MM.1S (cell line): Measurements from ENCODE around the gene BCL6.

Experiments used
- DNase-seq: peaks from one replicate; pipeline ENCODE4 v3.0.0-alpha.2; 2015
- H2AFZ ChIP-seq: fragments of 300-600 bp; sonication (generic); 2 replicates; pipeline ENCODE4 v1.6.0; 2016; ENCODE audit warnings: antibody characterized with exemption, low read length
- H3F3A ChIP-seq: fragments of 300-600 bp; sonication (generic); 2 replicates; pipeline ENCODE4 v1.6.1; 2016; ENCODE audit warnings: mild to moderate bottlenecking, antibody characterized with exemption, low read length, moderate library complexity, mixed read lengths; ENCODE audit not compliant: insufficient read depth
- H3K27ac ChIP-seq: fragments of 300-600 bp; sonication (generic); 2 replicates; pipeline ENCODE4 v1.5.1; 2016; ENCODE audit warnings: mild to moderate bottlenecking, low read length
- H3K27me3 ChIP-seq: fragments of 300-600 bp; sonication (generic); replicated peaks from 2 replicates; pipeline ENCODE4 v1.6.0; 2016; ENCODE audit warnings: low read length; ENCODE audit not compliant: insufficient read depth
- H3K36me3 ChIP-seq: fragments of 300-600 bp; sonication (generic); replicated peaks from 2 replicates; pipeline ENCODE4 v1.6.1; 2016; ENCODE audit warnings: mild to moderate bottlenecking, low read length, mixed read lengths; ENCODE audit not compliant: insufficient read depth
- H3K4me1 ChIP-seq: fragments of 300-600 bp; sonication (generic); 2 replicates; pipeline ENCODE4 v1.6.1; 2016; ENCODE audit warnings: low read length, mixed read lengths
- H3K4me2 ChIP-seq: fragments of 300-600 bp; sonication (generic); 2 replicates; pipeline ENCODE4 v1.6.0; 2016; ENCODE audit warnings: low read depth, low read length
- H3K4me3 ChIP-seq: fragments of 300-600 bp; sonication (generic); 2 replicates; pipeline ENCODE4 v1.5.1; 2016; ENCODE audit warnings: low read length, mixed read lengths
- H3K79me2 ChIP-seq: fragments of 300-600 bp; sonication (generic); 2 replicates; pipeline ENCODE4 v1.6.1; 2016; ENCODE audit warnings: mixed run types, low read length, mixed read lengths
- H3K9ac ChIP-seq: fragments of 300-600 bp; sonication (generic); 2 replicates; pipeline ENCODE4 v1.6.1; 2016; ENCODE audit warnings: low read length, mixed read lengths
- H3K9me2 ChIP-seq: fragments of 300-600 bp; sonication (generic); replicated peaks from 2 replicates; pipeline ENCODE4 v1.6.1; 2016; ENCODE audit warnings: mild to moderate bottlenecking, low read length, mixed read lengths; ENCODE audit not compliant: insufficient read depth
- H3K9me3 ChIP-seq: fragments of 300-600 bp; sonication (generic); replicated peaks from 2 replicates; pipeline ENCODE4 v1.6.1; 2016; ENCODE audit warnings: mild to moderate bottlenecking, low read length, mixed read lengths; ENCODE audit not compliant: insufficient read depth
- H4K20me1 ChIP-seq: fragments of 300-600 bp; sonication (generic); 2 replicates; pipeline ENCODE4 v1.6.1; 2016; ENCODE audit warnings: mild to moderate bottlenecking, low read length, moderate library complexity, mixed read lengths; ENCODE audit not compliant: insufficient read depth
- EZH2 ChIP-seq: fragments of 300-600 bp; sonication (generic); optimal IDR thresholded peaks from 2 replicates; pipeline ENCODE3; 2017; ENCODE audit warnings: low read depth, mild to moderate bottlenecking, antibody characterized with exemption, low read length, mixed read lengths
- EZH2phosphoT487 ChIP-seq: fragments of 300-600 bp; sonication (generic); IDR thresholded peaks from 2 replicates; pipeline ENCODE4 v1.6.1; 2018; ENCODE audit warnings: antibody characterized with exemption, low read length
- TF ChIP-seq, protein P1 (sequence below): fragments of 300-600 bp; sonication (generic); IDR thresholded peaks from 2 replicates; pipeline ENCODE4 v1.5.1; 2016; ENCODE audit warnings: antibody characterized with exemption, low read length, mixed read lengths

Gene BCL6

DNA sequence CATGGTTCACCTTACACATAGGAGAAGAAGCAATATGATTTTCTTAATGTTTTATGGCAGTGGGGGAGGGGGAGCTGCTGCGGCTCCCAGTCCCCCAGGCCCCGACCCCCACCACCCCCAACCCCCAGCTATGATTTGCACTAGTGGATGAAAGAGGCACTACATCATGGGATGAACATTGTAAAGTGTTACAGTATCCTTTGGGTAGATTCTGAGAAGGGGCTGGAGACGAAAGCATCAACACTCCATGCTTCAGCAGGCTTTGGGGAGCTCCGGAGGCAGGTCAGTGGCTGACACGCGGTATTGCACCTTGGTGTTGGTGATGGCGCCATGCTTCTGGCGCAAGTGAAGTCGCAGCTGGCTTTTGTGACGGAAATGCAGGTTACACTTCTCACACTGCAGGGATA is 23.1 kb downstream of the BCL6 start:
- H3K9me3 ChIP-seq: no peaks in the 10 kb centered on the region

GRCh38 chr3:187721055-187721454 is 24.2 kb downstream of the BCL6 start:
- H3K27ac ChIP-seq: no peak overlapping the region
- H3F3A ChIP-seq: no peaks in the 10 kb centered on the region
- no peaks in the 10 kb centered on the region for H3K79me2 ChIP-seq
- no peaks in the 10 kb centered on the region for H3K4me1 ChIP-seq
- H2AFZ ChIP-seq: no peak overlapping the region
- no peaks in the 10 kb centered on the region for H3K9me2 ChIP-seq
- no peaks in the 10 kb centered on the region for H3K9me3 ChIP-seq
- H3K36me3 ChIP-seq: no peaks in the 10 kb centered on the region
- no peak overlapping the region for H3K4me2 ChIP-seq
- no peak overlapping the region for H3K9ac ChIP-seq
- H3K4me3 ChIP-seq: no peak overlapping the region
- H3K27me3 ChIP-seq: no peaks in the 10 kb centered on the region
- no peak for DNase-seq
- H4K20me1 ChIP-seq: no peaks in the 10 kb centered on the region
- TF ChIP-seq EZH2phosphoT487: no peak

More for the DNA sequence above, 23.1 kb downstream of the BCL6 start:
- Histone ChIP-seq H3K79me2 (no peaks in the 10 kb centered on the region), H2AFZ (no peak overlapping the region), H3K4me1 (no peaks in the 10 kb centered on the region), H3K27ac (no peak overlapping the region), H4K20me1 (no peaks in the 10 kb centered on the region), H3K9ac (no peak overlapping the region), H3K4me3 (no peak overlapping the region), H3K36me3 (no peaks in the 10 kb centered on the region), H3K27me3 (no peaks in the 10 kb centered on the region), H3K9me2 (no peaks in the 10 kb centered on the region), H3K4me2 (no peak overlapping the region), H3F3A (no peaks in the 10 kb centered on the region)
- no peak for DNase-seq
- TF ChIP-seq, protein P1, sequence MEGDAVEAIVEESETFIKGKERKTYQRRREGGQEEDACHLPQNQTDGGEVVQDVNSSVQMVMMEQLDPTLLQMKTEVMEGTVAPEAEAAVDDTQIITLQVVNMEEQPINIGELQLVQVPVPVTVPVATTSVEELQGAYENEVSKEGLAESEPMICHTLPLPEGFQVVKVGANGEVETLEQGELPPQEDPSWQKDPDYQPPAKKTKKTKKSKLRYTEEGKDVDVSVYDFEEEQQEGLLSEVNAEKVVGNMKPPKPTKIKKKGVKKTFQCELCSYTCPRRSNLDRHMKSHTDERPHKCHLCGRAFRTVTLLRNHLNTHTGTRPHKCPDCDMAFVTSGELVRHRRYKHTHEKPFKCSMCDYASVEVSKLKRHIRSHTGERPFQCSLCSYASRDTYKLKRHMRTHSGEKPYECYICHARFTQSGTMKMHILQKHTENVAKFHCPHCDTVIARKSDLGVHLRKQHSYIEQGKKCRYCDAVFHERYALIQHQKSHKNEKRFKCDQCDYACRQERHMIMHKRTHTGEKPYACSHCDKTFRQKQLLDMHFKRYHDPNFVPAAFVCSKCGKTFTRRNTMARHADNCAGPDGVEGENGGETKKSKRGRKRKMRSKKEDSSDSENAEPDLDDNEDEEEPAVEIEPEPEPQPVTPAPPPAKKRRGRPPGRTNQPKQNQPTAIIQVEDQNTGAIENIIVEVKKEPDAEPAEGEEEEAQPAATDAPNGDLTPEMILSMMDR: no peak
- TF ChIP-seq EZH2phosphoT487: no peak
- TF ChIP-seq EZH2: no peak

DNA sequence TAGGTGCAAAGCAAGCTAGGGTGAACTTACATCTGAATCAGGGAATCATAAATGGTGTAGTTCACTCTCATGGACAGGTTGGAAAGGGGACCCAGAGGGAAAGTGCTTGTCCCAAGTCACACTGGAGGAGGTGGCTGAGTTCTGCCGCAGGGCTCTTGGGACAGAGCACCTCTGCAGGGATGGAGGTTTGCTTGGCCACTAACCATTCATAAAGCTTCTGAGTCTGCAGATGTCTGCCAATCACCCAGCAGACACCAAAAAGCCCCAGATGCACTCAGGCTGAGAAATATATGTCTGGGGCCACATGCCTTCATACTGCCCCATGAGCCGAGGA is 25.0 kb downstream of the BCL6 start:
- no peak for TF ChIP-seq EZH2
- no peak for TF ChIP-seq EZH2phosphoT487
- TF ChIP-seq, protein P1: no peak
- no peaks in the 10 kb centered on the region for H3K36me3 ChIP-seq

DNA sequence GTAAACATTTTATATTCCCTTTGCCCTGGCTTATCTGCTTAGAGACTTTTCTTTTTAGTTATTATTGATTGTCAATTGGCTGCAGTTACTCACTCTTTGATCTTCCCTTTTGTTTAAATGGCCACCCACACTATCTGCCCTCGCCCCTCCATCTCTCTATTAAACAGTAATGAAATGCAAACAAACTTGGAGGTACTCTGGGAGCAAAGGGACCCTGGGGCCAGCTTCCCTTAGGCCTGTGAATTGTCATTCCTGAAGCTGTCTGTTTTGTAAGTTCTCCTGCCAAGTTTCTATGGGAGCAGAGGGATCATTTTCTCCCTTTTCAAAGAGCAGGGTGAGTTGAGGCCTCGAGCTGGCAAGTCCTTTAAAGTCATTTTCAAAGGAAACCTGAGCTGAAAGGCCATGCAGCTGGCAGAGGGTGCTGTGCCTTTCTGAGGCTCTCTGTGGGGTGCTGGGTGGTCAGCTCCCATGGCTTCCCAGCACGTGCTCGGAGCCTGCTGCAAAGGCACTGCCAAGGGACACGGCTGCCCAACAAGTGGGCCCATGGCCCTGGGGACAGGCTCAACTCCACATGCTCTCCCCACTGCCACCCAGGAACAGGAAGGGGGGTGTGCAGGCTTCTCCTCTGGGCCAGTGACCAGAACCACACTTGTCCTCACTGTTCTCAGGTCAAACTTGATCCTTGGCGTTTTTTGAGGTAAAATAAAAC is 25.5 kb downstream of the BCL6 start:
- Histone ChIP-seq H3F3A (no peaks in the 10 kb centered on the region), H3K9ac (no peak overlapping the region), H3K4me3 (no peak overlapping the region), H3K36me3 (no peaks in the 10 kb centered on the region), H3K9me3 (no peaks in the 10 kb centered on the region), H3K4me2 (no peak overlapping the region), H3K9me2 (no peaks in the 10 kb centered on the region), H3K4me1 (no peaks in the 10 kb centered on the region), H4K20me1 (no peaks in the 10 kb centered on the region), H3K27ac (no peak overlapping the region), H2AFZ (no peak overlapping the region), H3K79me2 (no peaks in the 10 kb centered on the region), H3K27me3 (no peaks in the 10 kb centered on the region)
- TF ChIP-seq EZH2phosphoT487 (no peak), EZH2 (no peak)
- TF ChIP-seq, protein P1: no peak
- no peak for DNase-seq

More for the DNA sequence above, 25.0 kb downstream of the BCL6 start:
- Histone ChIP-seq H3K9ac (no peak overlapping the region), H3K27me3 (no peaks in the 10 kb centered on the region), H3F3A (no peaks in the 10 kb centered on the region), H3K4me1 (no peaks in the 10 kb centered on the region), H4K20me1 (no peaks in the 10 kb centered on the region), H3K79me2 (no peaks in the 10 kb centered on the region), H3K4me2 (no peak overlapping the region), H3K4me3 (no peak overlapping the region), H3K9me2 (no peaks in the 10 kb centered on the region), H2AFZ (no peak overlapping the region), H3K9me3 (no peaks in the 10 kb centered on the region), H3K27ac (no peak overlapping the region)
- DNase-seq: no peak
